HG03457 (cell line): ENCODE data around the gene MTNR1B.
A peak's percentile ranks its signal among the peaks of the same experiment; 100 is the strongest.

Experiments used
- ATAC-seq: cut with Tn5 transposase; IDR thresholded peaks from one replicate; pipeline ENCODE4 v1.9.1; 2021; ENCODE audit warnings: moderate number of reproducible peaks; ENCODE audit not compliant: unreplicated experiment

Gene MTNR1B

DNA sequence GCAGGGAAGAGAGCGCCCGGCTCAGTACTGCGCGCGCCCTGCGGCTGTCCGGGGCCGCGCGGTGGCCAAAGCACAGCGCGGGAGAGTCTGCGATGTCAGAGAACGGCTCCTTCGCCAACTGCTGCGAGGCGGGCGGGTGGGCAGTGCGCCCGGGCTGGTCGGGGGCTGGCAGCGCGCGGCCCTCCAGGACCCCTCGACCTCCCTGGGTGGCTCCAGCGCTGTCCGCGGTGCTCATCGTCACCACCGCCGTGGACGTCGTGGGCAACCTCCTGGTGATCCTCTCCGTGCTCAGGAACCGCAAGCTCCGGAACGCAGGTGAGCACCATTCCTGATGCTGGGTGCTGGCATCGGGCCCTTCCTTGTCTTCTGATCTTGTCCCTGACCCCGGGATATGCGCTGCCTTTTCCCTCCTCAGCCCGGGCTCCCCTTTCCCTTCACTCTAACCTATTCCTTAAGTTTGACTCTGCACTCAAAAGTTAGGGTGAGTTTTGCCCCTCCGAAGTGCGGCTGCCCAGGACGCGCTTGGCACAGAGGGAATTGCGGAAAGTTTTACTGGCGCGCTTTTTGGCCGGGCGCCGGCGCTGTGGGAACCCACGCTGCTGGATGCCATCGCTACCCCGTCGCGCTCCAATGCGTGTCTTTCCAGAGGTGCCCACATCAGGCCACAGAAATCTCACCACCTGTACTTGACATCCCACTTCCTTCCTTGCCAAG lies at the start of gene MTNR1B:
Gene MTNR1B (plus strand): TSS at position 18 of the 714 bp plus-strand sequence. CDS start 75 bp downstream, at position 93.
- ATAC-seq: no peak

GRCh38 chr11:92920331-92920730 lies 49.1 kb upstream of the MTNR1B start:
- no peak for ATAC-seq

DNA sequence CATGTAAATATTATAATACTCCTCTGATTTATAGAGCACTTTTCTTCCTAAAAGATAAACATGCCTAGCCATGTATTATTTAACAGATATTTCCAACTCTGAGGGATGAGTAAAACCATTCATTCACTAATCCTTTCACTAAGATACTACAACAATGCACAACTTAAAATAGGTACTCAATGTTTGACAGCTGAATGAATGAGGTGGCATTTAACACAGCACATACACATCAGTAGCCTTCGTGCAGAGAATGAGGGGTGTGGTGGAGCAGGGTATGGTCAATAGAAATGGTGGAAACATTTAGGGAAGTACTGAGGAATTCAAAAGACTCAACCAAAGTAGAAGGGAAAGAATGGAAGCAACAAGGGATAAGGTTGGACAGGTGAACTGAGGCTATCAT lies 46.7 kb upstream of the MTNR1B start:
- no peak for ATAC-seq

DNA sequence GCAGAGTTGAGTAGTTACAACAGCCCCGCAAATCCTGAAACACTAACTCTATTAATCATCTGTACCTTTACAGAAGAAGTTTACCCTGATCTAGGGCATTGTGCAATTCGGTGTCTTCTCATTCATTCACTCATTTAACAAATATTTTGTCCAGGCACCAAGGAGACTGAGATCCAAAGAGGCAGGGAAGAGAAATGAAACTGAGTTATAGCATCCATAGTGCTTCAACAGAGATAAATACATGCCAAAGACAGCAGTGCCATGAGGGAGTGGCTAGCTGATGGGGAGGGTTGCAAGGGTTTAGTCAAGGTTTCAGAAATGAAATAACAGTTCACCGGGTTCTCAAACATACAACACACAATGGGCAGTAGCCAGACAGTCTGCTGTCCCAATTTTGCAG lies 40.2 kb upstream of the MTNR1B start:
- no peak for ATAC-seq

DNA sequence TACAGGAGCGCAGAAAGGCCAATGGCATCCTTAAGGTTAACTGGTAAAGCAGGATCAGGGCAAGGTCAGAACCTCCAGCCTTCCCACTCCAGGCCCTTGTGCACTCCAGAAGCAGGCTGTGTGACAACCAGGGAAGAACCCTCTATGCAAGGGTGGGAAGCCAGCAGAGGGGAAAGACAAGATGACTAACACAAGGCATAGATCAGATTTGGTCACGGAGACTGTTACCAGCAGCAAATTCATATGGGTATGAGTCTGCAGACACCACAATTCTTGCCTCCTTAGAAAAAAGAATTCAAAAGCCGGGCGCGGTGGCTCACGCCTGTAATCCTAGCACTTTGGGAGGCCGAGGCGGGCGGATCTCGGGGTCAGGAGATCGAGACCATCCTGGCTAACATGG lies 39.8 kb upstream of the MTNR1B start:
- no peak for ATAC-seq

DNA sequence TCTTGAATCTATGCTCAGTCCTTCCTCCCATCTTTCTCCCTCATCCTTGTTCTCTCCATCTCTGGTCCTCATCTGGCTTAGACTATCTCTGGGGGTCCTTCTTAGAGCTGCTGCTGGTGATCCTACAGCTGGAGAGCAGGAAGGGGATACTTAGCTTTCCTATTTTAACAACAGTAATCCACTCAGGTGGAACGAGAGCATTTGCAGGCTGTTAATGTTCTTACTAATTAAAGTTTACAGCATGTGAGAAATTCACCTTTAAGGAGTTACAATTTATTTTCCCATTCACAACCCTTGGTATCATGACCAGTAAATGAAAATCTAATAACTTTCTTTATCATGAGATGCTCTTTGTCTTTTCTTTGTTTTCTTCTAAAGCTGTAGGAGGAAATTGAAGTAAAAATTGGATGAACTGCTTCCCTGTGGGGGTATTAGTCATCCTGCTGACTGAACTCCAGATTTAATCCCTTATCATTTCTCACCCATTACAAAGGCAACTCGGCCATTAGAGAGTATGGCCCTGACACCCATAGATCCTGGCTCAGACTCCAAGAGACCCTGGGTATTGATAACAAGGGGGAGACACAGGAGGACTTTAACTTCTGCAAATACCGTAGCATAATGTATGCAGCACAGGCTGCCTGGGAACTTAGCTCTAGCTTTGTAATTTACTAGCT lies 37.6 kb upstream of the MTNR1B start:
- ATAC-seq: no peak

DNA sequence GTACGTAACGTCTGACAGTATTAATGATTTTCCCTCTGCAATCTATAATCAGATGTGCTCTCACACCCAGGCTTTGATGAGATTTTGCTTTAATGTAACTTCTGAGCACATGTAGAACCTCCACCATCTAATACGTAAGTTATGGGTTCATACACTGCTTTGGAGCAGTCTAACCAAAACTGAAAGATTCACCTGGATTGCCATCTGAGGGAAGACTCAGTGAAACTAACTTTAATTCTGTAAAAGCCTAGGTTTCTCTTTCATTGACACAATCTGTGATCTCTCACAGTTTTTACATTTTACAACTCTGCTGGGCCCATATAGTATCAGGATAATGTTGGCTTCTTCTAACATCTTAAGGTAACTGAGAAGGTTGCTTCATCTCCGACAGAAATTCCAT lies 30.1 kb upstream of the MTNR1B start:
- no peak for ATAC-seq

DNA sequence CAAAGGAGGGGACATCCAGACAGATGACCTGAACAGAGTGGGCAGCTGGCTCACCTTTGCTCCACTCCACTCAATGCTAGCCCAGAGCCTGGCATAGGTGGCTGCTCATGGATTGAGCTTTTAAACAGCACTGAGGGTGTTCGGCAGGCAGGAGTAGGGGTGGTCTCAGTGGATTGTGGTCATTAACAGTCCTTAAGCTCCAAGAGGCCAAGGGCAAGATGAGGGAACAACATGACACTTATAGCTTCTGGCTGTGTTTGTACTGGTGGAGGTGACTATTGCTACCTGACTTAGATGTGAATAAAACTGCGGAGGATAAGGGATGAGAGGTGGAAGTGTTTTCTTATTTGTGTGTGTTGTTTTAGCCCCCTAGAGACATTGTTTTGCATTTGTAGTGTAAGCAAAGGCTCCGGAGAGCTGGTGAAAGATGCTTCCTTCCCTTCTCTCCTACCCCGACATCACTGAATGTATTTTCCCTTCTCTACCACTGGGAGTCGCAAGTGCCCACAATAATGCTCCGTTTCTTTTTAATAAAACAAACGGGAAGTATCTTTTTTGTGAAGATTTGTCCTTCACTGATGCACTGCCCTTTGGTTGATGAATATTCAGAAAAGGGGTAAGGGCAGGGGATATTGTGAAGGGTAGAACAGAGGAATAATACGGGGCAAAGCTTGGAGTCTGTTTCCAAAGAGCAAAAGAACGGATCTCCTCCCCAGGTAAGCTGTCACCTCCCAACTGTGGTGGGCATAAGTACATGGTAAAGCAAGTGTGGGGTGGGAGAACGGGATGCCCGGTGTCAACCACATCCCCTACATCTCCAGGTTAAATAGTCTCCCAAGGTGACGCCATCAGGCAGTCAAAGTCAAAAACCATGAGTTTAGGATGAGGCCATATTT lies 27.5 kb upstream of the MTNR1B start:
- peak; percentile 71 for ATAC-seq

DNA sequence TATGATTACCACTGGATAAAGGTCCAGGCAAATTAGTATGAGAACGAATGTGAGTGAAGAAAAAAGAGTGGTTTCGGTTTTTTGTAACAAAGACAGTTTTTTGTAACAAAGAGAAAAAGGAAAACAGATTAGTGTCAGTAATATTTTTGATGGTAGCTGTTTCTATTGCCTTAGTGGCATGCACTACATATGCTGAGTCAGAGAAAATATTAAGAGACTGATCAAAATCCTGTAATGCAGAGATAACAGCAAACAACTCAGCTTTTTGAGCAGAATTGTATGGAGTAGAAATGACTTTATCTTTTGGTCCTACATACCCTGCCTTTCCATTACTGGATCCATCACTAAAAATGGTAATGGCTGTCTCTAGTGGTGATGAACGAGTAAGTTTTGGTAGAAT lies 22.7 kb upstream of the MTNR1B start:
- no peak for ATAC-seq

DNA sequence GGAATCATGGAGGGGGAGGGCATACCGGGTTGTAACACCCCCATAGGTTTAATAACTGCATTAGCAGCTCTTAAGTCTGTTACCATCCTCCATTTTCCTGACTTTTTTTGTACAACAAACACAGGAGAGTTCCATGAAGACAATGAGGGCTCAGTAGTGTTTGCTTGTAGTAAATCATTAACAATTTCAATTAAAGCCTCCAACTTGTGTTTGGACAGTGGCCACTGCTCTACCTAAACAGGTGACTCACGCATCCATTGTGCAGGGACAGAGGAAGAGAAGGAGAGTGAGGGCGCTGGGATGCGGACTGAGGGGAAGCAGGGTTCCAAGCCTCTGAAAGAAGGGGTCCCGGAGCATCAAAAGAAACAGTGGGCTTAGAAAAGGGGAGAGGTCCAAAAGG lies 21.3 kb upstream of the MTNR1B start:
- no peak for ATAC-seq

- no peak for ATAC-seq
These were observed 15.4 kb upstream of the MTNR1B start for GRCh38 chr11:92954003-92954402.

GRCh38 chr11:92955860-92956259 lies 13.6 kb upstream of the MTNR1B start:
- no peak for ATAC-seq

DNA sequence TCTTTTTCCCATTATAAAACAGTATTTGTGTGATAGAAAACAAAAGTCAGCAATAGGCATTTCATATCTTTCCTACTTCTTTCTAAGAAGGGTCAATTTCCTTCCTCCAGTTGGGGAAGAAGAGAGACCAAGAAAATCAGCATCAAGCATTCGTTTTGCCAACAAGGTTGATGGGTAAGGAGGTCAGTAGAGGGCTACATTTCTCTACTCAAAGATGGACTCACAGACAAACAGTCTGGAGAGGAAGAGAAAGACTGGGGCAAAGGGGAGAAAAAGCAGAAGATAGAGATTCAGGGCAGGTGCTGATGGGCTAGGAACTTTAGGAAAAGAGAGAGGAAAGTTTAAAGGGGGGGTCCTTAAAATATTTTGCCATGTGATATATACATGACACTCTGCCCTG lies 8.6 kb upstream of the MTNR1B start:
- no peak for ATAC-seq

DNA sequence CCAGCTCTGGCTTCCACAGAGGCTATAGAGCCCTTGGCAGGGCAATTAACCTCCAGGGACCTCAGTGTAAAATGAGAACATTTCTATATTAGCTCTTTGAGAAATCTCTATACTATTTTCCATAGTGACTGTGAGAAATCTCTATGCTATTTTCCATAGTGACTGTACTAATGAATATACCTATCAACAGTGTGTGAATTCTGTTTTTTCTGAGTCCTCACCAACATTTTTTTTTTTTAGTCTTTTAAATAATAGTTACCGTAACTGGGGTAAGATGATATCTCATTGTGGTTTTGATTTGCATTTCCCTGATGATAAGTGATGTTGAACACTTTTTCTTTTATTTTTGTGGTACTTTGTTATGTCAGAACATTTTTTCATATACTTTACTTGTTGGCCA lies 7.0 kb upstream of the MTNR1B start:
- ATAC-seq: no peak

- no peak for ATAC-seq
These were observed 5.0 kb upstream of the MTNR1B start for GRCh38 chr11:92964471-92964870.

DNA sequence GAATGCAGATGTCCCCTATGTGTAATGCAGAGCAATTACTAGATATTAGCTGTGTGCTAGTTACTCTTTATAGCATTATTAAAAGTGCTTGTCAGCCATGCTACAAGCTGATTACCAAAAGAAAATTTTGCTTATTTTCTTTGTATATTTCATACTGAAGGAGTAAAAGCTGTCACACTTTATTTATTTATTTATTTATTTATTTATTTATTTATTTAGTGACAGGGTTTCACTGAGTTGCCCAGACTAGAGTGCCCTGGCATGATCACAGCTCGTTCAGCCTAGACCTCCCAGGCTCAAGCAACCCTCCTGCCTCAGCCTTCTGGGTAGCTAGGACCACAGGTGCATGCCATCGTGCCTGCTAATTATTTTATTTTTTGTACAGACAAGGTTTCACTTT lies 4.3 kb upstream of the MTNR1B start:
- ATAC-seq: no peak

- no peak for ATAC-seq
These were observed 2.3 kb upstream of the MTNR1B start for GRCh38 chr11:92967178-92967577.

DNA sequence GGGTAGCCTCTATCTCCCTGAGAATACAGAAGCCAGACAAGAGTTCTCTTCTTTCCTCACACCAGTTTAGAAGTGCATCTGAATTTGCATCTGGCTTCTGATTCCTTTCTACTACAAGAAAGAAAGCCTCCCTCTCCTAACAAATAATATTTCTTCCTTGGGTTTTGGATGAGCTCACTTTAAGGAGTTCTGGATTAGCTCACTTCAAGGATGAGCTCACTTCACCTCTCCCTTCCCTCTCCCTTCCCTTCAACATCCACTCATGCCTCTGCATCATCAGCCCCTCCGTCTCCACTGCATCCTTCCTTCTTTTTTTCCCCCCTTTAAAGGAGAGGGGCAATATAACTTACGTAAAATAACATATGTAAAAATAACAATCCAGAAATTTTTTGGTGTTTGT lies 1.6 kb upstream of the MTNR1B start:
- ATAC-seq: no peak

- ATAC-seq: no peak
These were observed 188 bp upstream of the MTNR1B start for GRCh38 chr11:92969293-92969633.

DNA sequence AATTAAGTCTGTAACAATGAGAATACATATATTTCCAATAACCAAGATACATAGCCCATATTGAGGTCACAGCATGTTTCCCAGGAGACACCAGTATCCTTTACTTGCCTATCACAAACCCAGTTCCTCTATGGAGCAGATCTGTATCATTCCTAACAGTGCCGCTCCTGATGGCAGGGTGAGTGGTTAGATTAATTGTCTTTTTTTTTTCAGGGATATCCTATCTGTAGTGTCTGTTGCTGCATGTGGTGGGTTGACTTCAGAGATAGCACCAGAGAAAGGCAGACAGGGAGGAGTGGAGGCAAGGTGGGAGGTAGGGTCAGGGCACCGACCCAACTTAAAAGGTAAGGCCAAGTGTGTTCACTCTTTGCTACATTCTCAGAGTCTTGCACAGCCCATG lies 2.8 kb downstream of the MTNR1B start:
- ATAC-seq: no peak

DNA sequence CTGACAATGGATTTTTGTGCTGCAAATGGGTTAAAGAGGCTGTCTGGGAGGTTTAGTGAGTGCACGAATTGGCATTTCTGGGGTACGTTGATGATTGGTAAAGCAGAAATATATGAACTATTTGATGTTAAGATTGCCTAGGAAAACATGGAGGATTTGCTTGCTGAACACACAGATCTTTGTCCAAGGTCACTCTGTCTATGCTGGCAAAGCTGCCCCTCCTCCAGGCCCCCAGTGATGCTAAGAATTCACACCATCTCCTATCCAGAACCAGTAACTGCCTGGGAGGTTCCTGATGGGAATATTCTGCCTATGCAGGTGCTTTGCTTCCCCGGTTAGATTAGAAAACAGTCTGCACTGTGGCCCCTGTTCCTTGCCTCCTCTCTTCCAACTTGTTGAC lies 5.8 kb downstream of the MTNR1B start:
- ATAC-seq: no peak

DNA sequence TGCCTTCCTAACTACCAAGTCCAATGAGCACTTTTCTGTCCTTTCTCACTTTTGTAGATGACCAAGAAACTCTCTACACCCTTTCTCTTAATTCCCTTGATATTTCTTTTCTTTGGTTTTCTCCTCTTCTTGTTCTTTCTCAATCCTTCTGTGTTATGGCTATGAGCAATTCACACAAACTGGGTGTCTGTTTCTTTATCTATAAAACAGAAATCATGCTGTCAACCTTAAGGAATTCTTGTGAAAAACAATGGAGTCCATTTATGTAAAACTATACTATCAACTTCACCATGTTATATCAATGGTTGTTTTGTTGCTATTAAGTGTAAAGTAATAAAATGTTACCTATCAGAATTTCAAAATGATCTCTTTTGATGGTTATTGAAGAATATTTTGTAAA lies 7.2 kb downstream of the MTNR1B start:
- no peak for ATAC-seq
